22Rv1 (cell line): ENCODE data around the gene CCND1.

Experiments used
- CTCF ChIP-seq: fragments of 450-650 bp; IDR thresholded peaks from 2 replicates; pipeline ENCODE4 v1.5.1; 2017; ENCODE audit warnings: mild to moderate bottlenecking
- ZFX ChIP-seq: fragments of 450-650 bp; IDR thresholded peaks from 2 replicates; pipeline ENCODE4 v1.6.1; 2017; ENCODE audit warnings: antibody characterized with exemption, borderline replicate concordance

- no peak for TF ChIP-seq CTCF
- no peak for TF ChIP-seq ZFX
Measured at GRCh38 chr11:69695581-69695980, 54.6 kb downstream of the CCND1 start.
